Brain microvascular endothelial cell (primary cell): ENCODE measurements around the gene CHRNB1.
A peak's percentile ranks its signal among the peaks of the same experiment; 100 is the strongest.

Source experiments
- DNase-seq: peaks from one replicate; pipeline ENCODE4 v3.0.0-alpha.2; 2020
- H3K27ac ChIP-seq: fragments of 250-450 bp; sonication (Bioruptor Pico); 2 replicates; pipeline ENCODE4 v1.5.1; 2020; ENCODE audit warnings: mild to moderate bottlenecking, moderate library complexity
- H3K27me3 ChIP-seq: fragments of 250-450 bp; sonication (Bioruptor Pico); replicated peaks from 2 replicates; pipeline ENCODE4 v1.5.1; 2020; ENCODE audit warnings: mild to moderate bottlenecking
- H3K36me3 ChIP-seq: fragments of 250-450 bp; sonication (Bioruptor Pico); replicated peaks from 2 replicates; pipeline ENCODE4 v1.5.1; 2020; ENCODE audit warnings: mild to moderate bottlenecking
- H3K4me3 ChIP-seq: 2 replicates; pipeline ENCODE4 v1.5.1; 2011; ENCODE audit warnings: low read depth, mild to moderate bottlenecking, control low read depth, low read length, moderate library complexity
- CTCF ChIP-seq: IDR thresholded peaks from 2 replicates; pipeline ENCODE4 v1.5.1; 2011; ENCODE audit warnings: low read depth, mild to moderate bottlenecking, moderate library complexity, low read length, control low read depth, inconsistent platforms; ENCODE audit errors: missing control alignments
- in situ Hi-C: cut with HindIII; loops from 2 replicates; pipeline ENCODE4 v1.10.0; 2017; ENCODE audit warnings: low sequenced_read_pairs, low pct_ligation_motif_present

CHRNB1 gene

GRCh38 chr17:7440834-7441195 is 4.0 kb upstream of the CHRNB1 start:
- Histone ChIP-seq H3K36me3 (no peaks in the 10 kb centered on the region), H3K4me3 (peak overlapping the region; percentile 3), H3K27ac (no peak overlapping the region), H3K27me3 (peaks cover 25% of the 10 kb centered on the region)
- no peak for TF ChIP-seq CTCF
- in situ Hi-C loops: no loop called here
- DNase-seq: no peak

GRCh38 chr17:7441266-7441665 is 3.6 kb upstream of the CHRNB1 start:
- H3K27me3 ChIP-seq: peaks cover 29% of the 10 kb centered on the region

GRCh38 chr17:7442142-7442541 is 2.7 kb upstream of the CHRNB1 start:
- TF ChIP-seq CTCF: no peak
- Histone ChIP-seq H3K4me3 (no peak overlapping the region), H3K27me3 (peaks cover 32% of the 10 kb centered on the region), H3K27ac (no peak overlapping the region), H3K36me3 (no peaks in the 10 kb centered on the region)
- no peak for DNase-seq
- in situ Hi-C loops: no loop called here

More at GRCh38 chr17:7441266-7441665, 3.6 kb upstream of the CHRNB1 start:
- Histone ChIP-seq H3K36me3 (no peaks in the 10 kb centered on the region), H3K4me3 (no peak overlapping the region), H3K27ac (no peak overlapping the region)
- DNase-seq: no peak
- no peak for TF ChIP-seq CTCF
- in situ Hi-C loops: no loop called here

GRCh38 chr17:7443499-7444485 is 1.1 kb upstream of the CHRNB1 start:
- Histone ChIP-seq H3K4me3 (no peak overlapping the region), H3K27ac (no peak overlapping the region), H3K36me3 (no peaks in the 10 kb centered on the region), H3K27me3 (peaks cover 32% of the 10 kb centered on the region)
- in situ Hi-C loops: no loop called here
- TF ChIP-seq CTCF: no peak
- no peak for DNase-seq

- Histone ChIP-seq H3K27me3 (peaks cover 19% of the 10 kb centered on the region), H3K4me3 (peak overlapping the region; percentile 30), H3K36me3 (no peaks in the 10 kb centered on the region), H3K27ac (no peak overlapping the region)
- TF ChIP-seq CTCF: no peak
- no peak for DNase-seq
- in situ Hi-C loops: no loop called here
Measured at GRCh38 chr17:7445619-7445968, 733 bp downstream of the CHRNB1 start.

- in situ Hi-C loops: no loop called here
Measured at GRCh38 chr17:7448461-7448860, 3.6 kb downstream of the CHRNB1 start.

More at GRCh38 chr17:7448461-7448860, 3.6 kb downstream of the CHRNB1 start:
- Histone ChIP-seq H3K27me3 (peaks cover 18% of the 10 kb centered on the region), H3K4me3 (no peak overlapping the region), H3K36me3 (no peaks in the 10 kb centered on the region), H3K27ac (no peak overlapping the region)
- no peak for DNase-seq
- TF ChIP-seq CTCF: no peak
